ENCODE results near the gene CD163.
"Not testable (repeated sequence)": the region's sequence is repeated elsewhere in the genome, so short reads cannot be mapped to it uniquely, and the experiment has no call there.

CD163 gene

GRCh38 chr12:7444537-7444936 lies 59.0 kb downstream of the CD163 start:
- no peak for DNase-seq

- no peak for DNase-seq
Measured at GRCh38 chr12:7444076-7444475, 59.5 kb downstream of the CD163 start, which contains the start of gene CD163L1. Gene CD163L1 (minus strand): TSS chr12:7444153. CDS start chr12:7444127, 26 bp downstream.

GRCh38 chr12:7441216-7441615 lies 62.4 kb downstream of the CD163 start:
- no peak for DNase-seq

- DNase-seq: no peak
Measured at GRCh38 chr12:7439579-7440505, 63.7 kb downstream of the CD163 start.

GRCh38 chr12:7438291-7438995 lies 65.1 kb downstream of the CD163 start:
- DNase-seq: not testable (repeated sequence)

GRCh38 chr12:7437494-7437893 lies 66.1 kb downstream of the CD163 start:
- DNase-seq: not testable (repeated sequence)

GRCh38 chr12:7434670-7435069 lies 68.9 kb downstream of the CD163 start:
- DNase-seq: no peak

GRCh38 chr12:7433276-7433822 lies 70.2 kb downstream of the CD163 start:
- no peak for DNase-seq

GRCh38 chr12:7431993-7432685 lies 71.4 kb downstream of the CD163 start:
- no peak for DNase-seq
